ENCODE measurements around the gene KLK2.

- TF ChIP-seq CTCF (IDR thresholded peaks at IDR 0.05; ENCODE audit: control extremely low read depth in 1 of 3, insufficient read depth in 1 of 3, low read depth in 1 of 3, low read length in 3 of 3) (no peak), EZH2 (IDR thresholded peaks at IDR 0.05; ENCODE audit: low read depth, low read length, severe bottlenecking) (no peak)
Observed at GRCh38 chr19:50924586-50924985, 51.3 kb downstream of the KLK2 start.
